Retina (tissue), 1 donor: ENCODE measurements around the gene CFAP58.
"Not testable (repeated sequence)": the region's sequence is repeated elsewhere in the genome, so short reads cannot be mapped to it uniquely, and the experiment has no call there.

Experiments used
- DNase-seq: peaks from one replicate; pipeline ENCODE4 v3.0.0-alpha.2; 2016

Gene CFAP58

DNA sequence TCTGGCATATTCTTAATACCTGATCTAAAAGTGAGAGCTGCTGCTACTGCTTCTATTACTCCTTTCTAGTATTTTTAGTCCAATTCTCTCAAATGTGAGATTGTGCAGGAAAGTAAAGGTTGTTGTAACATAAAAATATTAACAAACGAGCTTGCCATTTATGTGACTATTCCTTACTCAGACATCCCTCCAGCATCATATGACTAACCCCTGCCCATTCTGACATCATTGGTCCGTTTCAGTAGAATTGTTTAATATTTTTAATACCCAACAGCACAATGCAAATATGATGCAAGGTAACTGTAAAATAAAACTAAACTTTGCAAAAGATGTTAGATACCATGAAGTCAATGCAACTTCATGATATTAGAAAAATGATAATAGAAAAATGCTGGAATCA is 83.6 kb downstream of the CFAP58 start:
- no peak for DNase-seq

DNA sequence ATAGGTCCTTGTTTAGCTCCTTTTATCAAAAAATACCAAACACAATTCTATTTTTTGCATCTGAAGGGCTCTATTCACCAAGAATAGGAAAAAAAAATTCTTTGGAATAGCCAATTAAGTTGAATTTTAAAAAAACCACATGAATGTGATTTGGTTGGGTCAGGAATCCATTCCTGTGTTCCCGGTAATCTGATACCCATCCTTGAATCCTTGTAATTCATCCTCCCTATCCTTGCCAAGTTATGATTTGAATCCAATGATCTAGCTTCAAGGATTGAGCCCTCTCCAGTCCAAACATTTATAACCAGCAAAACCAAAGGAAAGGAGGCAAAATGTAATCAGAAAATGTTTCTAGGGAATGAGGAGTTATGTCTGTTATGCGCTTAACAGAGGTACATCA is 86.6 kb downstream of the CFAP58 start:
- DNase-seq, result no peak

DNA sequence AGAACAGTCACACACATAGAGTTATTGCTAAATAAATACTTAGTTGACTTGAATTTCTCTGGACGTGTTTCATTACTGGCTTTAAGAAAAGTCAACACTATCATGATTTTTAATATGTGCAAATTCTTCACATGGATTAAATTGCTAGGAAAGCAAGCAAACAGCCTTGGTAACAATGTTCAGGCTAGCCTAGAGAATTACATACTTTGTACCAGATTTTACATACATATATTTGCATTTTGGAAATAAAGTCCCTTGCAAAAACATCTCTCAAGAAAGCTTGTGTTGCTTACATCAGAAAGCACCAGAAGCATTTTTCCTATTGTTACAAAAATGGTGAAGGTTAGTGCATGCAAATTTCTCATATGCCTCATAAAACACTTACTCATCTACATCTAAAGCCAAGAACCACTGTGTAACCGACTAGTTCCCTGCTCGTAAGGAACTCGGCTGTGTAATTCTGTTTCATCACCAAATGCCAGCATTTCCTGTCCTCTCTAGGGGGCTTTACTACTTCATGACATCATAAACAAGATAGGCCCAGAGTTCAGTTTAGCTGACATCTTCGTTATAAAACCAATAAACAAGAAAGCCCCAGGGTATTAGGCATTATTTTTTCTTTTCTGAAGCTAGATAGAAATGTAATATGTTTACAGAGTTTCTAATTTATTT is 87.8 kb downstream of the CFAP58 start:
- no peak for DNase-seq

DNA sequence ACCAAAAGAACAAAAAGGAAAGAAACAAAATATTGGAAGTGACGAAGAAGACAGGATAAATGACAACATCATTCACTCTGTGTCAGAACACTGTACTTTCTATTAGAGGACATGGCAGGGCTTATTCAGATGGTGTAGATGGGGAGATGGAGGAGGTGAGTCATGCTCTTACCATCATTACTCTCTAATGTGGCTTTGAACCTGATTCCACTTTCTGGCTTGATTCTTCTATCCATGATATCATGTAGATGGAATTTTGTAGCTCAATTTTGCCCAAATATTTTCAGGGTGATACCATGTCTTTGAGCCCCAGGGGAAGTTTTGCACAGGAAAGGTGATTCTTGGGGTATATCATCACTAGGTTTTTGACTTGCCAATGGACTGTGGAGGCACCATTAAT is 91.7 kb downstream of the CFAP58 start:
- DNase-seq, result no peak

DNA sequence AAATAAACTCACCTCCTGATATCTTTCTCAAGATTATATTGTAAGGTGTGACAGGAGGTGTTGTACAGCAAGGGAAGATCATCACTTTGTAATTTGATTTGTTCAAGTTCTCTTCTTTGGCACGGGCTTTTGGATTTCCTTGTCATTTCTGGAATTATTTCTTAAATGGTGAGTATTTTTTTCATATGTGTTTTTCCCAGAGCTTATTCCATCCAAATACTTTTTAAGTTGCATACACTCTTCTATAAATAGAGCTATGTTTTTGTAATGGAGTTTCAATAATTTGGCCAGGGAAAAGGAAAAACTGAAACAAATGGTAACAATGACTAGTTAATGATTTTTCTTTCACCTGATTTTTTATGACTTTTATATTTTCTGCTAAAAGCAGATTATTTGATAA is 92.5 kb downstream of the CFAP58 start:
- no peak for DNase-seq

DNA sequence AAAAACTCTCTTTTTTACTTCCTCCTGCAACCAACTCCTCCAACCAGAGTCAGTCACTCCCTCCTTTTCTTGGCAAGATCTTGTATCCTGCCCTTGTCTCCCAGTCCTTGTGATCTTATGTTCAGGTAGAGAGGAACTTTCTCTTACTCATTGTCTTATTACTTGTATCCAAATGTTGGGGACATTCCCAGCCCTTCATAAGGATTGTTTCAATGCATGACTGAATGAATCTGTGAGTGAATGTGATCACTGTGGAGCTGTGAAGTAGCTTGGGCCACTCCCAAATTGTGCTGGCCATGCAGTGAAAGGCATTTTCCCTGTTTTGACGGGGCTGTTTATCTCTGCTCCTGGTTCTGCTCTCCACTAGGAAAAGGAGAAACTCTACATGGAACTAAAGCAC is 93.7 kb downstream of the CFAP58 start:
- DNase-seq, result no peak

DNA sequence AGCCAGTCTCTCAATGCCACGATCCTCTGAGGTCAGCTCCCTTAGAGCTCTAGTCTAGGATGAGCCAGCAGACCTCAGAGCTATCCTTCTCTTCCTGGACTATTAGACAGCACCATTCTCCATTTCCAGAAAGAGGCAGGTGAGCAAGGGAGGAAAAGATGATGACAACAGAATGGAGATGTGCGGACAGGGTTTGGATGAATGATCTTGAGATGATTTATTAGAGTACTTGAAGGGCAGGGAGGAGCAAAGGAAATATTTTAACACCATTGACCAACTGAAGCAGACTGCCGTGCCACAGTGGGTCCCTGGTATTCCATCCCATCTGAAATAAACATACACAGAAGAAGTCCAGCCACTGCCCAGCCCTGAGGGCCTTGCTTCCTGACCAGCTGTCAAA is 94.3 kb downstream of the CFAP58 start:
- DNase-seq, result no peak

DNA sequence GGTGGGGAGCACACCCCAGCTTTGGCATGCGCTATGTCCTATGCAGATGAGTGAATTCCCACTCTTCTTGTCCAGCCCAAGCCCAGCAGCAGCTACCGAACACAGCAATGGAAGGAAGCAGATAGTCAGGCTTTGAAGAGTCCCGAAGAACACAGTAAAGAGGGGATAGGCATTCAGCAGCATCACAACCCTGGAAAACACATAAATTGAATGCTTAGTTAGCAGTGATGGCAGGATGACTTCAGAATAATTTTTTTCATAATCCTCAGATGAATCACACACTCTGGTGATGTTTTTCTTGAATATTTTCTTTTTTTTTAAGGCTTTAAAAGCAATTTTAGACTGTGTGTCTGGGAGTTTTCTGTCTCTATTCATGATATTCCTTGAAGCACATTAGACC is 95.8 kb downstream of the CFAP58 start:
- DNase-seq, result no peak

DNA sequence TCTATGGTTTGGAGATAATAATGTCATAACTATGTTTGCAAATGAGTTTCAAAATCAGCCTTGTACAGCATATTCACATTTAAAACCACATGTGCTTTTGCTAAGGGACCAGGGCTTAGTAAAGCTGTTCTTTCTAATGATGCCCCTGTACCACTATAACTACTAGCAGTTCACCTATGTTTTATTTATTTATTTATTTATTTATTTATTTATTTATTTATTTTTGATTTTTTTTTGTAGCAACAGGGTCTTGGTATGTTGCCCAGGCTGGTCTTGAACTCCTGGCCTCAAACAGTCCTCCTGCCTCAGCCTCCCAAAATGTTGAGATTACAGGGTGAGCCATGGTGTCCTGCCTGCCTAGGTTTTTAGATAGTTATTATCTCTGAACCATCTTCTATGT is 96.9 kb downstream of the CFAP58 start:
- DNase-seq, result no peak

DNA sequence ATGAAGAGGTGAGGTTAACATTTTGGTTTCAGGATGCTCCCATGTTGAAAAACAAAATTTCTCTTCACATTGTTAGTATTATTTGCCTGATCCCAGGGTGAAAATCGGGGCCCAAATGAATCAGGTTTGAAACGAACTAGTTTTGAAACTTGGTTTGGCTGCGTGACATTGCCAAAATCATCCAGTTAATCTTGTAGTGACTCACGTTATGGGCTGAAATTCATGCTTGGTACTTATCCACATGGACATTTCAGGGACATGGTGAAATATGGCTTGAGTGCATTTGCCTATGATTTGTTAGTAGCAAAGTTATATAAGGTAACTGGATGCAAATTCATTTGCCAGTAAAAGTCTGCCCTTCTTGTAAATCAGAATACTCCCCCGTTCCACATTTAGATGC is 97.3 kb downstream of the CFAP58 start:
- DNase-seq, result no peak

DNA sequence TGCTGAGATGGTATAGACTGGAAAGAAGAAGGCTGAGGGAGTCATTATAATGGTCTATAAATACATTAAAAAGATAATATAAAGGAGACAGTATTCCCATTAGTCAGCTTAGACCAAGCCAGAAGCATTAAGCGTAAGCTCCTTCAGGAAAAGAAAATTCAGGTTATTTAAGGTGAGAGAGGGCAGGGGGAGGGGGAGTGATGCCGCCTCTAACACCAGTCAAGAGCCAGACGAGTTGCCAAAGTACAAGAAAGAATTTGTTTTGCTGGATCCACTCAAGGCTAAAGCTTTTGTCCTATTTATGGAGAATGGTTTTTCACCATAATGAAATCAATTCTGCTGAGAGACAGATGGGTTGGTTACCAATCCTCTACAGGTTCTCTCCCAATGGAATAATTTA is 99.3 kb downstream of the CFAP58 start:
- no peak for DNase-seq

DNA sequence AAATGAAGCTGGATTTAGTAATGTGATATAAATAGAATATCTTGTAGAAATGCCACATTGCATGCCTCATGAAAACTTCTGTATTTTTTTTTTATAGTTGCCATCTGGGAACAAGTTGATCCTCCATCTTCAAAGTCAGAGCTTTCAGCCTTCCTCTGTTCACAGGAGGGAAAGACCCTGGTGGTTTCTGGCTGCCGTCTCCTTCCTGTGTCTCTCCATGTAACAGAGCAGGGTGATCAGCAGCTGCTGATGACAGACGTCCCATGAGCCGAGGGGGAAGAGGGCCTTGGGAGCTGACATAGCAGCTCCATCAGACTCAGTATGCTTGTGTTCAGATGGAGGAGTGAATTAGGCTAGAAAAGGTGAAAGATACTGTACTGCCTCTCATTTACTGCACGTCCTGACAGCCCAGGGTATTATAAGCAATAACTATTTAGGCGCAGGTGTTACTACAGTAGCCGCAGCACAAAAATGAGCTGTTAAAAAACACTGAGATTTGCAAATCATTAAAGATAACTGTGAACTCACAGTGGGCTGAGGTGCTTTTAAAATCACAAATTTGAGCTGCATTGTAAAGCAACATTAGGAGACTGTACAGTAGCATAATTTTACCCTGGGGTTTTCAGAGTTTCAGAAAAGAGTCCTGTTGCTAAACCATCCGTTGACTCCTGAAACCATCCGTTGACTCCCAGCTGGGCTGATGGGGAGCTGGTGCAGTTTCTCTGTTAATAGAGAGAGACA is 103.3 kb downstream of the CFAP58 start:
- no peak for DNase-seq

DNA sequence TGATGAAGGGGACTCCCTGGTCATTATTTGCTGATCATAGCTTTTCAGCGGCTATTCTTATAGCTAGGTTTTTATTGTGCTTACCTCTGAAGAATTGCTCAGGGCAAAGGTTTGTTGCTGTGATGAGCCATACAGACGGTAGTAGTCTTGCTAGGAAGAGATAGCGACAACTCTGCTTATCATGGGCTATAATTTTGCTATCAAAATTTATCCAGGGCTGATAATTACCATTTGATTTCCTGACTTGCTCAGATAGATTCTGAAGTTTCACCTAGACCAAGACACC is 103.9 kb downstream of the CFAP58 start:
- DNase-seq, result no peak

DNA sequence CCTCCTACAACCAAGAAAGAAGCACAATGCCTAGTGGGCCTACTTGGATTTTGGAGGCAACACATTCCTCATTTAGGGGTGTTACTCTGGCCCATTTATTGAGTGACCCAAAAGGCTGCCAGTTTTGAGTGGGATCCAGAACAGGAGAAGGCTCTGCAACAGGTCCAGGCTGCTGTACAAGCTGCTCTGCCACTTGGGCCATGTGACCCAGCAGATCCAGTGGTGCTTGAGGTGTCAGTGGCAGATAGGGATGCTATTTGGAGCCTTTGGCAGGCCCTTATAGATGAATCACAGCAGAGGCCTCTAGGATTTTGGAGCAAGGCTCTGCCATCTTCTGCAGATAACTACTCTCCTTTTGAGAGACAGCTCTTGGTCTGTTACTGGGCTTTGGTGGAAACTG is 111.9 kb downstream of the CFAP58 start:
- not testable (repeated sequence) for DNase-seq

DNA sequence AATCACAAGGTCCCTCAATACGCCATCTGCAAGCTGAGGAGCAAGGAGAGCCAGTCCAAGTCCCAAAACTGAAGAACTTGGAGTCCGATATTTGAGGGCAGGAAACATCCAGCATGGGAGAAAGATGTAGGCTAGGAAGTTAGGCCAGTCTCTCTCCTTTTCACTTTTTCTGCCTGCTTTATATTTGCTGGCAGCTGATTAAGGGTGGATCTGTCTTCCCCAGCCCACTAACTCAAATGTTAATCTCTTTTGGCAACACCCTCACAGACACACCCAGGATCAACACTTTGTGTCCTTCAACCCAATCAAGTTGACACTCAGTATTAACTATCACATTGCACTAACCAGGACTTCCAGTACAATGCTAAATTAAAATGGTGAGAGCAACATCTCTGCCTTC is 115.2 kb downstream of the CFAP58 start:
- DNase-seq, result not testable (repeated sequence)

DNA sequence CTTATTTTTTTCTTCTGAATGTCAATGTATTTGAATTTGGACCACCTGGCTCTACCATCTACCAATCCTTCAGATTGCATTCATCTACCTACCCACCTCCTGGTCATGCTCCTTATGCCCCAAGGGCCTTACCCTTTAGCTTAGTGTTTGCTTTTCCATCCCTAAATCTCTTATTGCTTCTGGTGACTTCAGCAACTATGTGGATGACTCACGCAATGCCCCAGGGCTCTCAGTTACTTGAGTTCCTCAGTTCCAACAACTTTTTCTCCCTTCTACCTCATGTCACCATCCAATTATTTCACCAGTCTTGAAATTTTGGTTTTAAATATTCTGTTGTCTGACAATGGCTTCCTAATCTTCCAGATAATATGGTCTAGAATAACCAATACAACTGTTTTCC is 118.9 kb downstream of the CFAP58 start:
- DNase-seq, result no peak

DNA sequence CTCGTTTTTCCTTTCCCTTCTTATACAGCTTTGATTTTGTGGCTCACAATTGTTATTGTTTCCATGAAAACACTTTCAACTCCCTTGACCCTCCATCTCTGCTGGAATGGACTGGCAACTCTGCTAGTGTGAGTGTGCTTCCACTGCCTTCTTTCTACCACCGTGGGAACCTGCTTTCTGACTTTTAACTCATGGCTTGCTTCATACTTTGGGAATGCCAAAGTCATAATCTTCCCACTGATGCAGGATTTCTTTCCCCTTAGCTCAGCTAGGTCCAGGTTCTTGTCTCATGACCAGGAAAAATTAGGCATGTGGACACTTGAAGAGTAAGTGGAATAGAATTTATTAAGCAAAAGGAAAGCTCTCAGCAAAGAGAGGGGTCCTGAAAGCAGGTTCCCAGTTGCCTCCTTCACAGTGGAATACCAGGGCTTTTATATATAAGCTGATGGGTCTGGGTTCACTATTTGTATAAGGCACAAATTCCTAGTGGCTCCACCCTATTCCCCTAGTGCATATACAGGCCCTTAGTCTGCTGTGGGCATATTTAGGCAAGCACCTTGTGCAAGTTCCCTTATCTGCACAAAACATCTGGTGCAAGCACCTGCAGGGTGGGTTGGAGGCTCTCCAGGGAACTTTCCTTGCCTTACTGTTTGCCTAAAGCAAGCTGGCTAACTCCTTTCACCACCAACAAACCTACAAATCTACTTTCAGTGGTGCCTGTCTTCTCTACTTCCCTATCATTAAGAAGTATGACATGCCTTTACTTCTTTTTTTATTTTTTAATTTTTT is 119.5 kb downstream of the CFAP58 start:
- no peak for DNase-seq

DNA sequence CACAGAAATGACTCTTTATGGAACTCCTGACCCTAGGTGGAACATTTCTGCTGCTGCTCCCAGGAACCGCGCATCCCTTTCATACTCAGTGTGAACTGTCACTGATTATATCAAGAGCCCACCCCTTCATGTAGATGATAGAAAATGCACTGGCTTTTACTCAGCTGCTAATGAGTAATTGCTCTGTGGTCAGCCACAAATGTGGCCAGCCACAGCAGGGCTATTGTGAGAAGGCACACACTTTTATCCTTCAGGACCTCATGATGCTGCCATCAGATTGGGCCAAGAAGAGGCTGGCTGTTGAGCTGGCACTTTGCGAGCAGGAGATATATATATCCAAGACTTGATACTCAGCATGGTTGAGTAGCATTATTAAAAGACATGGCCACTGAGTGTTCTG is 124.7 kb downstream of the CFAP58 start:
- no peak for DNase-seq

DNA sequence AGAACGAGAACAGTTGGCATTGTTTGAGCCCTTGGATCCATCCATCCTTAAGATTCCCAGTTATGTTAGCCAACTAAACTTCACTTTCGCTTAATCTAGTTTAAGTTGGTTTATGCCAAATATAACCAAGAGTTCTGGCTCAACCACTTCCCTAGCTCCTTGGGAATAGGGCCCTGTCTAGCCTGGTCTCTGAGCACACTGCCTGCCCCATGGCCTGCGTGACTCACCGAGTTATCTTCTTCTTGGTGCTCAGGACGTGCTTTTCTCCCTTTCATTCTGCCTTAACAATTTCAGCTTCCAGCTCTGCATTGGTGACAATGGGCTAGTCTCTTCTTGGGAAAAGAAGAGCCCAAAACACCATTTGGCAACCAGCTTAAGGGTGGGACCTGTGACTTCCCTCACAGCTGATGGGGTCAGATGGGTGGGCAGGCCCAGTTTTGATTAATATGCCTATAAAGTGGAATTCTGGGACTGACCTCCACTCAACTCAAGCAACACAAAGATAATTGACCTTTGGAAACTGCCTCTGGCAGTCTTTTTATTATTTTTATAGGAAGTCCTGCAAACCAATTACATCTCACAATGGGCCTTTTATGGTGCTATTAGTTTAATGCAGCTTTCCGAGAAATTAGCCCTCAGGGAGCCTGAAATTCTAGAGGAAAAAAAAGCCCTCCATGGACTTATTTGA is 126.4 kb downstream of the CFAP58 start:
- DNase-seq, result no peak

DNA sequence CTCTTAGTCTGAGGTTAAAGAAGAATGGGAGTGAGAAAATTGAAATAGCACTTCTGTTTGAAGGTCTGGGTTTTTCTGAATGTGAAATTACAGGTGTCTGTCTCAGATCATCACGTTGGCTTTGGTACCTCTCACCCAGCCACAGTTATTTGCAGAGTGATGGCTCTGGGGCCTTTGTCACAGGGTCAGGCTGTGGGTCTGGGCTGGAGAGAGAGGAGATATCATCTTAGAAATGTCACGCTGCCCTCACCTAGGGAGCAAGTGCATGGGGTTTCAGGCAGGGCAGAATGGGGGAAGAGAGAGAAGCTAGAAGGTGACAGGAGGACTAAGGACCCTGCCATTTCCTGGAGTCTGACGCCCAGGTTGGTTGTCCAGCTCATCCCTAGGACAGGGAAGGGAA is 127.2 kb downstream of the CFAP58 start:
- DNase-seq, result no peak

DNA sequence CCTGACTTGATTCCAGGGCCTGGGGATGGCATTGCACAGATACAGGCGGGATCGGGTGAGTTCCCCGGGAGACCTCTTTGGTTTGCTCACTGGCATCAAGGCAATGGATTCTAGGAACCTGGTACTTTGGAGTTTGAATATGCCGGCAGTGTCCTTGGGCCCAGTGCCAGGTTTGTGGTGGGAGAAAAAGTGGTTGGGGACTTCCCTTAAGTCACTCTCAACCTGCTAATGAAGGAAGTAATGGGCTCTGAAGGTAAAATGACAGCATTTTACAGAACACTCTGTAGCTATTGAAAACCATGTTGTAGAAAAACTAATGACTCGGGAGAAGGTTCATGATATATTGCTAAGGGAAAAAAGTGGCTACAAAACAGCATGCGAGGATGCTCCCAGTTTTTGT is 129.9 kb downstream of the CFAP58 start:
- no peak for DNase-seq

DNA sequence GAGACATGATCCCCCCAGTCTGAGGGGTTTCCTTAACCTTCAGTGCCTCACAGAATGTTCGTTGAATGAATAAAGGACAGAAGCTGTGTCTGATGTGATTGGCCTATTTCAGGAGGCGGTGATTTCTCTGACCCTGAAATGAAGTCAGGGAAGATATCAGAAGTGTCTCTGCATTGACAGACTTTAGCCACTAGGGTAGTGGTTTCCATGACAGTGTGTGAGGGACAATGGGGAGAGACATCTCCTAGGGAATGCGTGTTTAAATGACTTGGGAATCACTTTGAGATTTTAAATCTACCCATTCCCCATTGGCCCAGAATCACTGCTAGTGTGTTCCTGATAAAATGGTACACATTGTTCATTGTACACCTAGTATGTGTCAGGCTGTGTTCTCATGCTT is 132.0 kb downstream of the CFAP58 start:
- DNase-seq, result no peak

DNA sequence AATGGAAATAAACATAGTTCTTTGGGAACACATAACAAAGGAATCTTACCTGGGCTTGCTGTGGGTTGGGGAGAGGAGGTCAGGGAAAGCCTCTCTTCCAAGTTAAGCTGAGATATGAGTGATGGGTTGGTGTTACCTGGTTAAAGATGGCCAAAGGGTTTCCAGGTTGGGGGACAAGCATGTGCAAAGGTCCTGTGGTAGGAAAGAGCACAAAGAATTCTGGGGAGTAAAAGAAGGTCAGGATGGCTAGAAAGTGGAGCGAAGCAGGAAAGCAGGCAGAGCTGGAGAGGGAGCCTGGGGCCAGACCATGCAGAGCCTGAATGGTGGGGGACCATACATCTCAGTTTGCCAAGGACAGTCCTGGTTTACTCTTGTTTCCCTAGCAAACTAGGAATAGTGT is 133.2 kb downstream of the CFAP58 start:
- no peak for DNase-seq
